ENCODE results near the gene MORC2. TPM values are rescaled to one million over a fixed set of nuclear protein-coding genes. Genes with fewer than 3 reads are reported as not detected.

The MORC2 gene
- total and polyA plus RNA-seq, 10 of the 15 experiments (the other 5 are each of a cell fraction or from before 2014, with no cell fraction given), result 1.7 to 16.3 (median 9.0) TPM

DNA sequence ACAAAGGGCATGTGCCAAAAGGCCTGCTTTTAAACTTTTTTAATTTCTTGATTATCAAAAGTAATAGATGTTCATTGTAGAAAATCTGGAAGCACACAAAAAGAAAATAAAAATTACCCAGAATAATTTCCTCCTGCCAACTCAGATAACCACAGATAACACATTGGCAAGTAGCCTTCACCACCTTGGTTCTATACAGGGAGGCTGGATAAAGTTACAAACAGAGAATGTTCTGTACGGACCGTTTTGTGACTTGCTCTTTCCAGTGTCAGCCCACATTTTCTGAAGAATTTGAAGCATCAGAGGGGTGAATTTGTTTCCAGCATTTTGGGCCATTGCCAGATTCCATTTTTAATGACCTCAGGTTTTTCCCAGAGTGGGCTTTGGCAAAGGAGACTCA is 24.0 kb upstream of the MORC2 start:
- H3K9me3 ChIP-seq (replicated peaks; ENCODE audit: control insufficient read depth, insufficient read depth, low read length), result no peaks in the 10 kb centered on the region; the same call in 2 of the 3 replicates
- in situ Hi-C loops (cut with MboI), result no loop called here
- no peaks in the 10 kb centered on the region for H3K4me1 ChIP-seq (ENCODE audit: control insufficient read depth, insufficient read depth, low read length)
- no peaks in the 10 kb centered on the region; a peak in 1 of 4 replicates for H3K27me3 ChIP-seq (replicated peaks in 1 of 2; ENCODE audit: control insufficient read depth in 2 of 2, insufficient read depth in 2 of 2, low read length in 1 of 2)
- no peaks in the 10 kb centered on the region for H3K36me3 ChIP-seq (ENCODE audit: control insufficient read depth in 2 of 2, insufficient read depth in 2 of 2, low read length in 1 of 2)
- CTCF ChIA-PET, result no interaction called here
- H3K79me2 ChIP-seq (ENCODE audit: control insufficient read depth, insufficient read depth, low read length), result no peaks in the 10 kb centered on the region
- DNase-seq (ENCODE audit: low read depth, low spot score) (no peak), ATAC-seq (no peak), FAIRE-seq (no peak)
- H3K27ac ChIP-seq (ENCODE audit: control insufficient read depth, insufficient read depth), result no peak overlapping the region
- H3K4me2 ChIP-seq (ENCODE audit: control insufficient read depth, insufficient read depth), result no peak overlapping the region
- H2AFZ ChIP-seq (ENCODE audit: control insufficient read depth, low read depth, low read length), result no peak overlapping the region
- no peak overlapping the region for H3K4me3 ChIP-seq
- RAD21 ChIA-PET (ENCODE audit: unreplicated experiment), result no interaction called here
- intact Hi-C loops (cut with micrococcal nuclease; ENCODE audit: unreplicated experiment), result no loop called here
- SMC1A ChIA-PET (ENCODE audit: uncharacterized antibody, unreplicated experiment), result no interaction called here
- no peak overlapping the region for H3K9ac ChIP-seq (ENCODE audit: control insufficient read depth, insufficient read depth, low read length)
- 72% methylated on average over 2 of the region's 2 CpGs for WGBS (ENCODE audit: insufficient coverage, insufficient replicate concordance, low lambda C conversion rate, missing lambda C conversion rate)
- POLR2A ChIA-PET, result no interaction called here
- BruUV-seq (replicated peaks), result no TSS peak
- H4K20me1 ChIP-seq (ENCODE audit: control insufficient read depth, insufficient read depth), result no peaks in the 10 kb centered on the region
- no peak for TF ChIP-seq LARP7 (IDR thresholded peaks at IDR 0.05)
- TF ChIP-seq, protein P1, sequence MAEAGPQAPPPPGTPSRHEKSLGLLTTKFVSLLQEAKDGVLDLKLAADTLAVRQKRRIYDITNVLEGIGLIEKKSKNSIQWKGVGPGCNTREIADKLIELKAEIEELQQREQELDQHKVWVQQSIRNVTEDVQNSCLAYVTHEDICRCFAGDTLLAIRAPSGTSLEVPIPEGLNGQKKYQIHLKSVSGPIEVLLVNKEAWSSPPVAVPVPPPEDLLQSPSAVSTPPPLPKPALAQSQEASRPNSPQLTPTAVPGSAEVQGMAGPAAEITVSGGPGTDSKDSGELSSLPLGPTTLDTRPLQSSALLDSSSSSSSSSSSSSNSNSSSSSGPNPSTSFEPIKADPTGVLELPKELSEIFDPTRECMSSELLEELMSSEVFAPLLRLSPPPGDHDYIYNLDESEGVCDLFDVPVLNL (IDR thresholded peaks at IDR 0.05; ENCODE audit: low read depth, low read length), result no peak
- TF ChIP-seq SP1 (IDR thresholded peaks at IDR 0.05; ENCODE audit: low read depth, low read length), result no peak
- TF ChIP-seq, protein P2, sequence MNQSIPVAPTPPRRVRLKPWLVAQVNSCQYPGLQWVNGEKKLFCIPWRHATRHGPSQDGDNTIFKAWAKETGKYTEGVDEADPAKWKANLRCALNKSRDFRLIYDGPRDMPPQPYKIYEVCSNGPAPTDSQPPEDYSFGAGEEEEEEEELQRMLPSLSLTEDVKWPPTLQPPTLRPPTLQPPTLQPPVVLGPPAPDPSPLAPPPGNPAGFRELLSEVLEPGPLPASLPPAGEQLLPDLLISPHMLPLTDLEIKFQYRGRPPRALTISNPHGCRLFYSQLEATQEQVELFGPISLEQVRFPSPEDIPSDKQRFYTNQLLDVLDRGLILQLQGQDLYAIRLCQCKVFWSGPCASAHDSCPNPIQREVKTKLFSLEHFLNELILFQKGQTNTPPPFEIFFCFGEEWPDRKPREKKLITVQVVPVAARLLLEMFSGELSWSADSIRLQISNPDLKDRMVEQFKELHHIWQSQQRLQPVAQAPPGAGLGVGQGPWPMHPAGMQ (IDR thresholded peaks at IDR 0.05; ENCODE audit: borderline replicate concordance), result no peak
- TF ChIP-seq YBX1 (IDR thresholded peaks at IDR 0.05), result no peak
- TF ChIP-seq, protein P3, sequence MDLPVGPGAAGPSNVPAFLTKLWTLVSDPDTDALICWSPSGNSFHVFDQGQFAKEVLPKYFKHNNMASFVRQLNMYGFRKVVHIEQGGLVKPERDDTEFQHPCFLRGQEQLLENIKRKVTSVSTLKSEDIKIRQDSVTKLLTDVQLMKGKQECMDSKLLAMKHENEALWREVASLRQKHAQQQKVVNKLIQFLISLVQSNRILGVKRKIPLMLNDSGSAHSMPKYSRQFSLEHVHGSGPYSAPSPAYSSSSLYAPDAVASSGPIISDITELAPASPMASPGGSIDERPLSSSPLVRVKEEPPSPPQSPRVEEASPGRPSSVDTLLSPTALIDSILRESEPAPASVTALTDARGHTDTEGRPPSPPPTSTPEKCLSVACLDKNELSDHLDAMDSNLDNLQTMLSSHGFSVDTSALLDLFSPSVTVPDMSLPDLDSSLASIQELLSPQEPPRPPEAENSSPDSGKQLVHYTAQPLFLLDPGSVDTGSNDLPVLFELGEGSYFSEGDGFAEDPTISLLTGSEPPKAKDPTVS (IDR thresholded peaks at IDR 0.05; ENCODE audit: low read depth, low read length), result no peak
- TF ChIP-seq, protein P4, sequence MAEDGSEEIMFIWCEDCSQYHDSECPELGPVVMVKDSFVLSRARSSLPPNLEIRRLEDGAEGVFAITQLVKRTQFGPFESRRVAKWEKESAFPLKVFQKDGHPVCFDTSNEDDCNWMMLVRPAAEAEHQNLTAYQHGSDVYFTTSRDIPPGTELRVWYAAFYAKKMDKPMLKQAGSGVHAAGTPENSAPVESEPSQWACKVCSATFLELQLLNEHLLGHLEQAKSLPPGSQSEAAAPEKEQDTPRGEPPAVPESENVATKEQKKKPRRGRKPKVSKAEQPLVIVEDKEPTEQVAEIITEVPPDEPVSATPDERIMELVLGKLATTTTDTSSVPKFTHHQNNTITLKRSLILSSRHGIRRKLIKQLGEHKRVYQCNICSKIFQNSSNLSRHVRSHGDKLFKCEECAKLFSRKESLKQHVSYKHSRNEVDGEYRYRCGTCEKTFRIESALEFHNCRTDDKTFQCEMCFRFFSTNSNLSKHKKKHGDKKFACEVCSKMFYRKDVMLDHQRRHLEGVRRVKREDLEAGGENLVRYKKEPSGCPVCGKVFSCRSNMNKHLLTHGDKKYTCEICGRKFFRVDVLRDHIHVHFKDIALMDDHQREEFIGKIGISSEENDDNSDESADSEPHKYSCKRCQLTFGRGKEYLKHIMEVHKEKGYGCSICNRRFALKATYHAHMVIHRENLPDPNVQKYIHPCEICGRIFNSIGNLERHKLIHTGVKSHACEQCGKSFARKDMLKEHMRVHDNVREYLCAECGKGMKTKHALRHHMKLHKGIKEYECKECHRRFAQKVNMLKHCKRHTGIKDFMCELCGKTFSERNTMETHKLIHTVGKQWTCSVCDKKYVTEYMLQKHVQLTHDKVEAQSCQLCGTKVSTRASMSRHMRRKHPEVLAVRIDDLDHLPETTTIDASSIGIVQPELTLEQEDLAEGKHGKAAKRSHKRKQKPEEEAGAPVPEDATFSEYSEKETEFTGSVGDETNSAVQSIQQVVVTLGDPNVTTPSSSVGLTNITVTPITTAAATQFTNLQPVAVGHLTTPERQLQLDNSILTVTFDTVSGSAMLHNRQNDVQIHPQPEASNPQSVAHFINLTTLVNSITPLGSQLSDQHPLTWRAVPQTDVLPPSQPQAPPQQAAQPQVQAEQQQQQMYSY (CRISPR knock-in tag; IDR thresholded peaks at IDR 0.05), result no peak
- TF ChIP-seq PML (IDR thresholded peaks at IDR 0.05; ENCODE audit: low read length), result no peak
- TF ChIP-seq, protein P5, sequence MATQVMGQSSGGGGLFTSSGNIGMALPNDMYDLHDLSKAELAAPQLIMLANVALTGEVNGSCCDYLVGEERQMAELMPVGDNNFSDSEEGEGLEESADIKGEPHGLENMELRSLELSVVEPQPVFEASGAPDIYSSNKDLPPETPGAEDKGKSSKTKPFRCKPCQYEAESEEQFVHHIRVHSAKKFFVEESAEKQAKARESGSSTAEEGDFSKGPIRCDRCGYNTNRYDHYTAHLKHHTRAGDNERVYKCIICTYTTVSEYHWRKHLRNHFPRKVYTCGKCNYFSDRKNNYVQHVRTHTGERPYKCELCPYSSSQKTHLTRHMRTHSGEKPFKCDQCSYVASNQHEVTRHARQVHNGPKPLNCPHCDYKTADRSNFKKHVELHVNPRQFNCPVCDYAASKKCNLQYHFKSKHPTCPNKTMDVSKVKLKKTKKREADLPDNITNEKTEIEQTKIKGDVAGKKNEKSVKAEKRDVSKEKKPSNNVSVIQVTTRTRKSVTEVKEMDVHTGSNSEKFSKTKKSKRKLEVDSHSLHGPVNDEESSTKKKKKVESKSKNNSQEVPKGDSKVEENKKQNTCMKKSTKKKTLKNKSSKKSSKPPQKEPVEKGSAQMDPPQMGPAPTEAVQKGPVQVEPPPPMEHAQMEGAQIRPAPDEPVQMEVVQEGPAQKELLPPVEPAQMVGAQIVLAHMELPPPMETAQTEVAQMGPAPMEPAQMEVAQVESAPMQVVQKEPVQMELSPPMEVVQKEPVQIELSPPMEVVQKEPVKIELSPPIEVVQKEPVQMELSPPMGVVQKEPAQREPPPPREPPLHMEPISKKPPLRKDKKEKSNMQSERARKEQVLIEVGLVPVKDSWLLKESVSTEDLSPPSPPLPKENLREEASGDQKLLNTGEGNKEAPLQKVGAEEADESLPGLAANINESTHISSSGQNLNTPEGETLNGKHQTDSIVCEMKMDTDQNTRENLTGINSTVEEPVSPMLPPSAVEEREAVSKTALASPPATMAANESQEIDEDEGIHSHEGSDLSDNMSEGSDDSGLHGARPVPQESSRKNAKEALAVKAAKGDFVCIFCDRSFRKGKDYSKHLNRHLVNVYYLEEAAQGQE (IDR thresholded peaks at IDR 0.05; ENCODE audit: low read depth, low read length), result no peak
- TF ChIP-seq SMAD5 (IDR thresholded peaks at IDR 0.05; ENCODE audit: low read depth), result no peak
- TF ChIP-seq MEF2A (IDR thresholded peaks at IDR 0.05; ENCODE audit: insufficient read depth, low read depth, low read length), result no peak
- TF ChIP-seq, protein P6, sequence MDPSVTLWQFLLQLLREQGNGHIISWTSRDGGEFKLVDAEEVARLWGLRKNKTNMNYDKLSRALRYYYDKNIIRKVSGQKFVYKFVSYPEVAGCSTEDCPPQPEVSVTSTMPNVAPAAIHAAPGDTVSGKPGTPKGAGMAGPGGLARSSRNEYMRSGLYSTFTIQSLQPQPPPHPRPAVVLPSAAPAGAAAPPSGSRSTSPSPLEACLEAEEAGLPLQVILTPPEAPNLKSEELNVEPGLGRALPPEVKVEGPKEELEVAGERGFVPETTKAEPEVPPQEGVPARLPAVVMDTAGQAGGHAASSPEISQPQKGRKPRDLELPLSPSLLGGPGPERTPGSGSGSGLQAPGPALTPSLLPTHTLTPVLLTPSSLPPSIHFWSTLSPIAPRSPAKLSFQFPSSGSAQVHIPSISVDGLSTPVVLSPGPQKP (IDR thresholded peaks at IDR 0.05; ENCODE audit: low read depth, low read length), result no peak
- no peak for TF ChIP-seq DPF2 (IDR thresholded peaks at IDR 0.05)

Measured in GM12878 (cell line).